ENCODE results near the gene SRSF8.
"Not testable (repeated sequence)": the region's sequence is repeated elsewhere in the genome, so short reads cannot be mapped to it uniquely, and the experiment has no call there.

Gene SRSF8

GRCh38 chr11:95066716-95067038 is at the start of gene SRSF8:
SRSF8 (plus strand) TSS chr11:95066919; CDS start chr11:95067227, 308 bp downstream.
- 0 out of 2 replicates have a peak, but pooled peaks cover 5% of the 10 kb centered on the region for H3K4me1 ChIP-seq (ENCODE audit: control insufficient read depth, insufficient read depth, low read length)
- no peaks in the 10 kb centered on the region for H3K9me3 ChIP-seq (ENCODE audit: control insufficient read depth, insufficient read depth, low read depth, low read length)
- peak within 1 kb of the TSS; percentile 12; the same call in 1 of the 2 replicates for H3K27ac ChIP-seq (ENCODE audit: low read depth, low read length)
- peak within 1 kb of the TSS; percentile 91 for H3K9ac ChIP-seq (ENCODE audit: low read length)
- peak within 1 kb of the TSS; percentile 87 for H3K4me3 ChIP-seq (ENCODE audit: low read depth, low read length)
- peaks cover 1% of the 10 kb centered on the region; the same call in 1 of the 2 replicates for H3K27me3 ChIP-seq (ENCODE audit: control insufficient read depth, insufficient read depth, low read length)
- H3K36me3 ChIP-seq (ENCODE audit: control insufficient read depth, insufficient read depth, low read length): no peaks in the 10 kb centered on the region

- not testable (repeated sequence) for H3K4me1 ChIP-seq (ENCODE audit: control insufficient read depth, insufficient read depth, low read length); H3K9ac ChIP-seq (ENCODE audit: low read length); H3K27me3 ChIP-seq (ENCODE audit: control insufficient read depth, insufficient read depth, low read length); H3K4me3 ChIP-seq (ENCODE audit: low read depth, low read length); H3K36me3 ChIP-seq (ENCODE audit: control insufficient read depth, insufficient read depth, low read length); H3K27ac ChIP-seq (ENCODE audit: low read depth, low read length); H3K9me3 ChIP-seq (ENCODE audit: control insufficient read depth, insufficient read depth, low read depth, low read length)
These were observed 45.3 kb upstream of the SRSF8 start for GRCh38 chr11:95021468-95021867.

- Histone ChIP-seq H3K9ac (ENCODE audit: low read length) (no peak within 1 kb of the TSS), H3K4me1 (ENCODE audit: control insufficient read depth, insufficient read depth, low read length) (no peaks in the 10 kb centered on the region)
These were observed 41.8 kb upstream of the SRSF8 start, which contains the start of gene KDM4E for GRCh38 chr11:95024958-95025357. KDM4E (plus strand) TSS chr11:95025258; CDS start chr11:95025558, 300 bp downstream.

GRCh38 chr11:95025594-95025993 is 41.1 kb upstream of the SRSF8 start:
- H3K27ac ChIP-seq (ENCODE audit: low read depth, low read length); H3K4me1 ChIP-seq (ENCODE audit: control insufficient read depth, insufficient read depth, low read length); H3K27me3 ChIP-seq (ENCODE audit: control insufficient read depth, insufficient read depth, low read length); H3K9me3 ChIP-seq (ENCODE audit: control insufficient read depth, insufficient read depth, low read depth, low read length); H3K36me3 ChIP-seq (ENCODE audit: control insufficient read depth, insufficient read depth, low read length); H3K9ac ChIP-seq (ENCODE audit: low read length); H3K4me3 ChIP-seq (ENCODE audit: low read depth, low read length): not testable (repeated sequence)

More at GRCh38 chr11:95024958-95025357, 41.8 kb upstream of the SRSF8 start, which contains the start of gene KDM4E:
- Histone ChIP-seq H3K27ac (ENCODE audit: low read depth, low read length) (no peak within 1 kb of the TSS), H3K27me3 (ENCODE audit: control insufficient read depth, insufficient read depth, low read length) (no peaks in the 10 kb centered on the region), H3K9me3 (ENCODE audit: control insufficient read depth, insufficient read depth, low read depth, low read length) (no peaks in the 10 kb centered on the region; the same call in 1 of the 2 replicates), H3K36me3 (ENCODE audit: control insufficient read depth, insufficient read depth, low read length) (no peaks in the 10 kb centered on the region), H3K4me3 (ENCODE audit: low read depth, low read length) (no peak within 1 kb of the TSS)

- H3K27me3 ChIP-seq (ENCODE audit: control insufficient read depth, insufficient read depth, low read length): no peaks in the 10 kb centered on the region
- no peak overlapping the region for H3K4me3 ChIP-seq (ENCODE audit: low read depth, low read length)
- H3K36me3 ChIP-seq (ENCODE audit: control insufficient read depth, insufficient read depth, low read length): no peaks in the 10 kb centered on the region
- H3K4me1 ChIP-seq (ENCODE audit: control insufficient read depth, insufficient read depth, low read length): no peaks in the 10 kb centered on the region
- H3K9me3 ChIP-seq (ENCODE audit: control insufficient read depth, insufficient read depth, low read depth, low read length): no peaks in the 10 kb centered on the region; the same call in 1 of the 2 replicates
- H3K27ac ChIP-seq (ENCODE audit: low read depth, low read length): no peak overlapping the region
- no peak overlapping the region for H3K9ac ChIP-seq (ENCODE audit: low read length)
These were observed 38.4 kb upstream of the SRSF8 start for GRCh38 chr11:95028357-95028756.

- no peaks in the 10 kb centered on the region for H3K27me3 ChIP-seq (ENCODE audit: control insufficient read depth, insufficient read depth, low read length)
- H3K27ac ChIP-seq (ENCODE audit: low read depth, low read length): no peak overlapping the region
- no peaks in the 10 kb centered on the region for H3K9me3 ChIP-seq (ENCODE audit: control insufficient read depth, insufficient read depth, low read depth, low read length)
- no peak overlapping the region for H3K9ac ChIP-seq (ENCODE audit: low read length)
- H3K36me3 ChIP-seq (ENCODE audit: control insufficient read depth, insufficient read depth, low read length): no peaks in the 10 kb centered on the region
- no peaks in the 10 kb centered on the region for H3K4me1 ChIP-seq (ENCODE audit: control insufficient read depth, insufficient read depth, low read length)
- no peak overlapping the region for H3K4me3 ChIP-seq (ENCODE audit: low read depth, low read length)
These were observed 33.7 kb upstream of the SRSF8 start for GRCh38 chr11:95033051-95033450.

GRCh38 chr11:95035316-95035715 is 31.4 kb upstream of the SRSF8 start:
- Histone ChIP-seq H3K9ac (ENCODE audit: low read length) (no peak overlapping the region), H3K36me3 (ENCODE audit: control insufficient read depth, insufficient read depth, low read length) (no peaks in the 10 kb centered on the region), H3K9me3 (ENCODE audit: control insufficient read depth, insufficient read depth, low read depth, low read length) (no peaks in the 10 kb centered on the region), H3K4me3 (ENCODE audit: low read depth, low read length) (no peak overlapping the region), H3K27me3 (ENCODE audit: control insufficient read depth, insufficient read depth, low read length) (no peaks in the 10 kb centered on the region), H3K4me1 (ENCODE audit: control insufficient read depth, insufficient read depth, low read length) (no peaks in the 10 kb centered on the region), H3K27ac (ENCODE audit: low read depth, low read length) (no peak overlapping the region)

- not testable (repeated sequence) for H3K4me1 ChIP-seq (ENCODE audit: control insufficient read depth, insufficient read depth, low read length); H3K36me3 ChIP-seq (ENCODE audit: control insufficient read depth, insufficient read depth, low read length); H3K27ac ChIP-seq (ENCODE audit: low read depth, low read length); H3K27me3 ChIP-seq (ENCODE audit: control insufficient read depth, insufficient read depth, low read length); H3K9ac ChIP-seq (ENCODE audit: low read length); H3K4me3 ChIP-seq (ENCODE audit: low read depth, low read length); H3K9me3 ChIP-seq (ENCODE audit: control insufficient read depth, insufficient read depth, low read depth, low read length)
These were observed 29.2 kb upstream of the SRSF8 start for GRCh38 chr11:95037356-95038035.

- peaks cover 20% of the 10 kb centered on the region; the same call in 1 of the 2 replicates for H3K27me3 ChIP-seq (ENCODE audit: control insufficient read depth, insufficient read depth, low read length)
- no peaks in the 10 kb centered on the region for H3K9me3 ChIP-seq (ENCODE audit: control insufficient read depth, insufficient read depth, low read depth, low read length)
- no peak overlapping the region for H3K9ac ChIP-seq (ENCODE audit: low read length)
- H3K4me1 ChIP-seq (ENCODE audit: control insufficient read depth, insufficient read depth, low read length): no peaks in the 10 kb centered on the region
- no peaks in the 10 kb centered on the region for H3K36me3 ChIP-seq (ENCODE audit: control insufficient read depth, insufficient read depth, low read length)
- H3K4me3 ChIP-seq (ENCODE audit: low read depth, low read length): no peak overlapping the region
- H3K27ac ChIP-seq (ENCODE audit: low read depth, low read length): no peak overlapping the region
These were observed 24.5 kb upstream of the SRSF8 start for GRCh38 chr11:95042239-95042638.

GRCh38 chr11:95042906-95043305 is 23.8 kb upstream of the SRSF8 start:
- no peaks in the 10 kb centered on the region for H3K9me3 ChIP-seq (ENCODE audit: control insufficient read depth, insufficient read depth, low read depth, low read length)
- no peaks in the 10 kb centered on the region for H3K4me1 ChIP-seq (ENCODE audit: control insufficient read depth, insufficient read depth, low read length)
- H3K36me3 ChIP-seq (ENCODE audit: control insufficient read depth, insufficient read depth, low read length): no peaks in the 10 kb centered on the region
- no peak overlapping the region for H3K9ac ChIP-seq (ENCODE audit: low read length)
- H3K27ac ChIP-seq (ENCODE audit: low read depth, low read length): no peak overlapping the region
- peaks cover 20% of the 10 kb centered on the region; the same call in 1 of the 2 replicates for H3K27me3 ChIP-seq (ENCODE audit: control insufficient read depth, insufficient read depth, low read length)
- H3K4me3 ChIP-seq (ENCODE audit: low read depth, low read length): no peak overlapping the region

- Histone ChIP-seq H3K9me3 (ENCODE audit: control insufficient read depth, insufficient read depth, low read depth, low read length) (no peaks in the 10 kb centered on the region), H3K27me3 (ENCODE audit: control insufficient read depth, insufficient read depth, low read length) (peaks cover 20% of the 10 kb centered on the region; the same call in 1 of the 2 replicates), H3K27ac (ENCODE audit: low read depth, low read length) (no peak overlapping the region), H3K4me3 (ENCODE audit: low read depth, low read length) (no peak overlapping the region), H3K9ac (ENCODE audit: low read length) (no peak overlapping the region), H3K36me3 (ENCODE audit: control insufficient read depth, insufficient read depth, low read length) (no peaks in the 10 kb centered on the region), H3K4me1 (ENCODE audit: control insufficient read depth, insufficient read depth, low read length) (no peaks in the 10 kb centered on the region)
These were observed 22.7 kb upstream of the SRSF8 start for GRCh38 chr11:95044010-95044409.
